Stomach (tissue), 9 donors: ENCODE results near the gene PTPRG. TPM values are rescaled to one million over a fixed set of nuclear protein-coding genes. Genes with fewer than 3 reads are reported as not detected.

Experiments
- DNase-seq, 2 donors: peaks; one replicate each; pipeline versions ENCODE4 v3.0.0 to v3.0.0-alpha.2; 2013 to 2019
- H3K27ac ChIP-seq, 5 donors: fragments of 200-600 bp in 4 of 5; sonication (generic) in 4 of 5; one replicate each; pipeline ENCODE4 v1.5.1; 2013 to 2019; ENCODE audit warnings: mild to moderate bottlenecking in 1 of 5, moderate library complexity in 1 of 5
- H3K27me3 ChIP-seq, 3 donors: fragments of 200-600 bp; sonication (generic); one replicate each; pipeline ENCODE4 v1.5.1; 2017 to 2019; ENCODE audit warnings: mixed run types in 1 of 3
- H3K36me3 ChIP-seq, 4 donors: fragments of 200-600 bp; sonication (generic); 1 replicate in 3 of 4; 2 replicates in 1 of 4; pipeline ENCODE4 v1.5.1; 2016 to 2019
- H3K4me1 ChIP-seq, 4 donors: fragments of 200-600 bp; sonication (generic); one replicate each; pipeline ENCODE4 v1.5.1; 2016 to 2019
- H3K4me3 ChIP-seq, 4 donors: fragments of 200-600 bp; sonication (generic) in 3 of 4; one replicate each; pipeline ENCODE4 v1.5.1; 2016 to 2019; ENCODE audit warnings: mild to moderate bottlenecking in 1 of 4
- H3K9me3 ChIP-seq, 4 donors: fragments of 200-600 bp; sonication (generic); one replicate each; pipeline ENCODE4 v1.5.1; 2016 to 2019
- CTCF ChIP-seq, 7 experiments: fragments of 450-650 bp in 4 of 7; fragments of 200-600 bp in 3 of 7; sonication (generic) in 3 of 7; IDR thresholded peaks; one replicate each; pipeline ENCODE4 v1.5.1; 2016 to 2019; ENCODE audit warnings: antibody characterized with exemption in 7 of 7, control low read depth in 2 of 7, mild to moderate bottlenecking in 1 of 7
- EP300 ChIP-seq: sonication (generic); formaldehyde crosslinking; IDR thresholded peaks from one replicate; pipeline ENCODE4 v1.6.1; 2017; ENCODE audit warnings: antibody characterized with exemption
- POLR2A ChIP-seq, 4 donors: fragments of 450-650 bp; IDR thresholded peaks; one replicate each; pipeline ENCODE4 v1.6.1; 2016; ENCODE audit warnings: antibody characterized with exemption in 4 of 4, control low read depth in 2 of 4, mild to moderate bottlenecking in 1 of 4, moderate library complexity in 1 of 4
- POLR2AphosphoS5 ChIP-seq, 3 donors: sonication (generic); formaldehyde crosslinking; IDR thresholded peaks; one replicate each; pipeline ENCODE4 v1.6.1; 2016; ENCODE audit warnings: antibody characterized with exemption in 3 of 3
- WGBS, 5 donors: extraction: QIAGEN DNeasy Blood & Tissue Kit in 3 of 5; methylation state at CpG; one replicate each; pipeline versions ENCODE4 v1.1.5 to v1.1.7; 2013 to 2018; 5-methylcytosine and 5-hydroxymethylcytosine counted together
- intact Hi-C: fragments of 100-400 bp; cut with DNase I; formaldehyde crosslinking; loops from one replicate; pipeline ENCODE4 v1.15.1; 2023; ENCODE audit warnings: low total_unique reads
- polyA plus RNA-seq, 3 donors: library from polyadenylated mRNA; stranded (reverse); fragments of 200-250 nt; gene quantifications; one replicate each; pipeline ENCODE4 v1.2.3, GENCODE V29; 2013
- total RNA-seq, 5 donors: library from RNA; depleted of rRNA; stranded (reverse); fragments of >200 nt; gene quantifications; one replicate each; pipeline versions ENCODE4 v1.1.0 to v1.2.3, GENCODE V29; 2014 to 2016
- donor health status: healthy with polysubstance abuse.
- donor health status: Bipolar disorder and iron deficiency.
- donor health status: healthy.

Gene PTPRG
- total and polyA plus RNA-seq, 8 donors, result 2.4 to 96.0 (median 22.0) TPM

- no peak for DNase-seq
- intact Hi-C loops, result no loop called here
- Histone ChIP-seq H3K4me3 (no peak overlapping the region), H3K27me3 (no peaks in the 10 kb centered on the region), H3K36me3 (peaks cover 0 to 45% (median 38%) of the 10 kb centered on the region in 4 donors), H3K9me3 (no peaks in the 10 kb centered on the region), H3K27ac (no peak overlapping the region), H3K4me1 (no peaks in the 10 kb centered on the region)
- TF ChIP-seq POLR2AphosphoS5 (IDR thresholded peaks at IDR 0.05), result no peak
- TF ChIP-seq POLR2A (IDR thresholded peaks at IDR 0.05), result no peak
- no peak for TF ChIP-seq EP300
- no peak for TF ChIP-seq CTCF (IDR thresholded peaks at IDR 0.05)
Measured at GRCh38 chr3:62220616-62221015, 659.2 kb downstream of the PTPRG start.

GRCh38 chr3:62225051-62225450 lies 663.7 kb downstream of the PTPRG start:
- intact Hi-C loops, result no loop called here
- no peak for DNase-seq
- Histone ChIP-seq H3K27ac (no peak overlapping the region), H3K4me3 (no peak overlapping the region), H3K27me3 (no peaks in the 10 kb centered on the region), H3K36me3 (peaks cover 0 to 31% (median 19%) of the 10 kb centered on the region in 4 donors), H3K9me3 (no peaks in the 10 kb centered on the region), H3K4me1 (no peaks in the 10 kb centered on the region)
- 85 to 95% (median 91%) methylated on average over 2 of the region's 2 CpGs for WGBS, 5 donors
- no peak for TF ChIP-seq POLR2A (IDR thresholded peaks at IDR 0.05)
- no peak for TF ChIP-seq POLR2AphosphoS5 (IDR thresholded peaks at IDR 0.05)
- no peak for TF ChIP-seq EP300
- no peak for TF ChIP-seq CTCF (IDR thresholded peaks at IDR 0.05)

DNA sequence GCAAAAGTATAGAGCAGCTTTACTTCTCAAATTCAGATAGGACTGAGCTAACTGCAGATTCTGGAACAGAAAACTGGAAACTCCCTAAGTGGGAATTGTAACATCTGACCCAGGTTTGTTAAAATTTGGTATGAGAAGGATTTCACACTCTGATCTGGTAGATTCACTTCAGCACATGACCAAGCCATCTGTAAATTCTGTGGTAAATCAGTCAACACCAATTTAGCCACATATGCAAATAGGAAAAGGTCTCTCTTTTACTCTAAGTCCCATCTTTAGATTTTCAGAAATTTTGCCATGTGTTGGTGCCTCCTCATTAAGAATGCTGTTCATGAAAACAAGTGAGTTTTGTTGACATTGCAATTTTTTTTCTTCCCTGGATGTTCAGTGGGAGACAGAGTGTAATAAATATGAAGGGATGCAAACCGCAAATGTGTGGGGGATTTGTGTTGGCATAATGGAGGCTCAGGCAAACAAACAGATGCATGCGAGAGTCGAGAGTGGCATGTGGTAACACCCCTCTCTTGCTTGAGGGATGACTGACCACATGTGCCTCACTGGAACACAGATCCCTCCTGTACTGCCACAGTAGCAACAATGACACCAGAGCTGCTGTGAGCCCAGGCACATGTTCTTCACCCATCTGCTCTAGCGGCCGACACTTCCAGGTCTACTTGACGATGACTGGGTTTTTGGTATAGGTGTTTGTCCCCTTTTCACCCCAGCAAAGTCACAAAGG lies 665.4 kb downstream of the PTPRG start:
- Histone ChIP-seq H3K36me3 (peaks cover 0 to 20% (median 8%) of the 10 kb centered on the region in 4 donors), H3K27ac (no peak overlapping the region), H3K27me3 (no peaks in the 10 kb centered on the region), H3K4me1 (no peaks in the 10 kb centered on the region), H3K4me3 (no peak overlapping the region), H3K9me3 (no peaks in the 10 kb centered on the region)
- intact Hi-C loops, result no loop called here
- WGBS, 5 donors, result 92 to 96% (median 94%) methylated on average over 6 of the region's 6 CpGs
- no peak for DNase-seq
- TF ChIP-seq CTCF (IDR thresholded peaks at IDR 0.05) (no peak), EP300 (no peak), POLR2A (IDR thresholded peaks at IDR 0.05) (no peak), POLR2AphosphoS5 (IDR thresholded peaks at IDR 0.05) (no peak)

GRCh38 chr3:62228467-62228866 lies 667.1 kb downstream of the PTPRG start:
- Histone ChIP-seq H3K4me3 (no peak overlapping the region), H3K36me3 (peaks cover 0 to 3% (median 2%) of the 10 kb centered on the region in 4 donors), H3K4me1 (no peaks in the 10 kb centered on the region), H3K27me3 (no peaks in the 10 kb centered on the region), H3K27ac (no peak overlapping the region), H3K9me3 (no peaks in the 10 kb centered on the region)
- intact Hi-C loops, result no loop called here
- no peak for DNase-seq
- TF ChIP-seq CTCF (IDR thresholded peaks at IDR 0.05), result no peak
- no peak for TF ChIP-seq EP300
- no peak for TF ChIP-seq POLR2AphosphoS5 (IDR thresholded peaks at IDR 0.05)
- TF ChIP-seq POLR2A (IDR thresholded peaks at IDR 0.05), result no peak
- 86 to 98% (median 95%) methylated on average over 3 of the region's 3 CpGs for WGBS, 5 donors
